Measurements from ENCODE around the gene DDX52. TPM values are rescaled to one million over a fixed set of nuclear protein-coding genes. Genes with fewer than 3 reads are reported as not detected.

DDX52 gene
- total RNA-seq, 1 donor from 2014 or later, result 55.1 TPM

DNA sequence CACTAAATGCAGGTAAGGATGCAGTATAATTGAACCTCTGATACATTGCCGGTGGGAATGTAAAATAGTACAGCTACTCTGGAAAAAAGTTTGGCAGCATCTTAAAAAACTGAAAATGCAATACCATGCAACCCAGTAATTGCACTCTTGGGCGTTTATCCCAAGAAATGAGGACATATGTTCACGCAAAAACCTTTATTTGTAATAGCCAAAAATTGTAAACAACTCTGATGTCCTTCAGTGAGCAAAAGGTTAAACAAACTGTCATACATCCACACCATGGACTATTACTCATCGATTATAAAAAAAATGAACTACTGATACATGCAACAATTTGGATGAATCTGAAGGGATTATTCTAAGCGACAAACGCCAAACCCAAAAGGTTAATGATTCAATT, 51.0 kb downstream of the DDX52 start:
- H3K4me1 Mint-ChIP-seq (ENCODE audit: low read depth, unreplicated experiment), result no peaks in the 10 kb centered on the region
- Histone ChIP-seq H2AFZ (ENCODE audit: low read depth, low read length) (no peak overlapping the region), H3K4me1 (ENCODE audit: insufficient read depth, low read length) (no peaks in the 10 kb centered on the region), H3K9me3 (ENCODE audit: insufficient read depth, low read depth, low read length) (no peaks in the 10 kb centered on the region), H3K27ac (ENCODE audit: low read depth, low read length) (no peak overlapping the region), H3K79me2 (ENCODE audit: insufficient read depth, low read length) (peaks cover 51% of the 10 kb centered on the region), H3K27me3 (ENCODE audit: insufficient read depth, low read length) (no peaks in the 10 kb centered on the region), H3K9ac (ENCODE audit: low read length) (no peak overlapping the region), H4K20me1 (ENCODE audit: insufficient read depth, low read length) (peaks cover 15% of the 10 kb centered on the region), H3K36me3 (ENCODE audit: insufficient read depth, low read length) (peaks cover 16% of the 10 kb centered on the region), H3K4me3 (ENCODE audit: insufficient read depth, low read depth, low read length) (no peak overlapping the region), H3K4me2 (ENCODE audit: low read length) (no peak overlapping the region)
- TF ChIP-seq EZH2 (IDR thresholded peaks at IDR 0.05; ENCODE audit: insufficient read depth, low read length) (no peak), CTCF (IDR thresholded peaks at IDR 0.05; ENCODE audit: insufficient read depth, low read depth, low read length) (no peak)
- no peak for DNase-seq (ENCODE audit: low read depth)
- H3K4me3 Mint-ChIP-seq (ENCODE audit: unreplicated experiment), result no peak overlapping the region
- H3K27me3 Mint-ChIP-seq (ENCODE audit: low read depth, unreplicated experiment), result no peaks in the 10 kb centered on the region
- peaks cover 10% of the 10 kb centered on the region for H3K36me3 Mint-ChIP-seq (ENCODE audit: low read depth, unreplicated experiment)
- no peak for FAIRE-seq
- no peaks in the 10 kb centered on the region for H3K9me3 Mint-ChIP-seq (ENCODE audit: unreplicated experiment)
- no peak overlapping the region for H3K27ac Mint-ChIP-seq (ENCODE audit: unreplicated experiment)

- no peak overlapping the region for H3K9ac ChIP-seq (ENCODE audit: low read length)
- Mint-ChIP-seq H3K36me3 (ENCODE audit: low read depth, unreplicated experiment) (peaks cover 8% of the 10 kb centered on the region), H3K9me3 (ENCODE audit: unreplicated experiment) (no peaks in the 10 kb centered on the region), H3K27me3 (ENCODE audit: low read depth, unreplicated experiment) (no peaks in the 10 kb centered on the region), H3K4me3 (ENCODE audit: unreplicated experiment) (no peak overlapping the region), H3K4me1 (ENCODE audit: low read depth, unreplicated experiment) (no peaks in the 10 kb centered on the region), H3K27ac (ENCODE audit: unreplicated experiment) (no peak overlapping the region)
- FAIRE-seq, result no peak
- no peak for TF ChIP-seq EZH2 (IDR thresholded peaks at IDR 0.05; ENCODE audit: insufficient read depth, low read length)
- no peak for TF ChIP-seq CTCF (IDR thresholded peaks at IDR 0.05; ENCODE audit: insufficient read depth, low read depth, low read length)
- no peak overlapping the region for H3K4me3 ChIP-seq (ENCODE audit: insufficient read depth, low read depth, low read length)
- peaks cover 10% of the 10 kb centered on the region for H4K20me1 ChIP-seq (ENCODE audit: insufficient read depth, low read length)
- DNase-seq (ENCODE audit: low read depth), result no peak
- no peaks in the 10 kb centered on the region for H3K27me3 ChIP-seq (ENCODE audit: insufficient read depth, low read length)
- H2AFZ ChIP-seq (ENCODE audit: low read depth, low read length), result no peak overlapping the region
- H3K4me2 ChIP-seq (ENCODE audit: low read length), result no peak overlapping the region
- no peaks in the 10 kb centered on the region for H3K9me3 ChIP-seq (ENCODE audit: insufficient read depth, low read depth, low read length)
- no peaks in the 10 kb centered on the region for H3K4me1 ChIP-seq (ENCODE audit: insufficient read depth, low read length)
- peaks cover 27% of the 10 kb centered on the region for H3K36me3 ChIP-seq (ENCODE audit: insufficient read depth, low read length)
- peaks cover 23% of the 10 kb centered on the region for H3K79me2 ChIP-seq (ENCODE audit: insufficient read depth, low read length)
- H3K27ac ChIP-seq (ENCODE audit: low read depth, low read length), result no peak overlapping the region
These were observed 58.2 kb downstream of the DDX52 start for GRCh38 chr17:37585066-37585465.

DNA sequence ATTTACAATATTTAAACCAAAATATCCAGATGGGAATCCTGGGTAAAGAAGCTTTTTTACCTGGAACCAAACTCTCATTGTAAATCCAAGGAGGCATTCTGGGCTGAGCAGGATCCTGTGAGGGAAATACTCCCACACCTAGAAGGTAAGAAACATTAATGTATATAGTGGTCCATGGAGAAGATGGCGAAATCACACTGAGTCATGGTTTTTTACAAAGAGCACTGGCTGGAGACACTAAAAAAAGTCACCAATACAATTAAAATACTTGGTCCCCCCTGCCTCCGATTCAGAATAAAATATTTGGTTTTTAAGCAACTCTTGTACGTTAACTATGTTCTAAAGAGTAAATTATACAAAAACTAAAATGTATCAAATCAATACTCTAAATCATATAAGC, 67.0 kb downstream of the DDX52 start:
- Mint-ChIP-seq H3K9me3 (ENCODE audit: unreplicated experiment) (peaks cover 3% of the 10 kb centered on the region), H3K4me1 (ENCODE audit: low read depth, unreplicated experiment) (no peaks in the 10 kb centered on the region), H3K27ac (ENCODE audit: unreplicated experiment) (no peak overlapping the region), H3K36me3 (ENCODE audit: low read depth, unreplicated experiment) (peaks cover 13% of the 10 kb centered on the region), H3K4me3 (ENCODE audit: unreplicated experiment) (no peak overlapping the region), H3K27me3 (ENCODE audit: low read depth, unreplicated experiment) (no peaks in the 10 kb centered on the region)
- no peak overlapping the region for H3K9ac ChIP-seq (ENCODE audit: low read length)
- H3K27ac ChIP-seq (ENCODE audit: low read depth, low read length), result no peak overlapping the region
- DNase-seq (ENCODE audit: low read depth), result no peak
- no peak overlapping the region for H3K4me2 ChIP-seq (ENCODE audit: low read length)
- FAIRE-seq, result no peak
- TF ChIP-seq EZH2 (IDR thresholded peaks at IDR 0.05; ENCODE audit: insufficient read depth, low read length) (no peak), CTCF (IDR thresholded peaks at IDR 0.05; ENCODE audit: insufficient read depth, low read depth, low read length) (no peak)
- no peak overlapping the region for H2AFZ ChIP-seq (ENCODE audit: low read depth, low read length)
- H3K4me3 ChIP-seq (ENCODE audit: insufficient read depth, low read depth, low read length), result no peak overlapping the region
- no peaks in the 10 kb centered on the region for H3K4me1 ChIP-seq (ENCODE audit: insufficient read depth, low read length)
- no peaks in the 10 kb centered on the region for H3K27me3 ChIP-seq (ENCODE audit: insufficient read depth, low read length)
- no peaks in the 10 kb centered on the region for H4K20me1 ChIP-seq (ENCODE audit: insufficient read depth, low read length)
- no peaks in the 10 kb centered on the region for H3K79me2 ChIP-seq (ENCODE audit: insufficient read depth, low read length)
- H3K9me3 ChIP-seq (ENCODE audit: insufficient read depth, low read depth, low read length), result no peaks in the 10 kb centered on the region
- H3K36me3 ChIP-seq (ENCODE audit: insufficient read depth, low read length), result peaks cover 25% of the 10 kb centered on the region
